Mucosa of descending colon (tissue), 3 donors: ENCODE data around the gene DOCK4. TPM values are rescaled to one million over a fixed set of nuclear protein-coding genes. Genes with fewer than 3 reads are reported as not detected.

Source experiments
- ATAC-seq: fragments of 200-7000 bp; cut with Tn5 transposase; one replicate; pipeline ENCODE4 v1.9.1; 2020; ENCODE audit warnings: mild to moderate bottlenecking, moderate library complexity
- DNase-seq, 3 donors: peaks; one replicate each; pipeline ENCODE4 v3.0.0-alpha.2; 2020
- H3K36me3 ChIP-seq: fragments of 200-600 bp; one replicate; pipeline ENCODE4 v1.8.0; 2021; ENCODE audit warnings: low read depth, mild to moderate bottlenecking
- H3K4me1 ChIP-seq: fragments of 200-600 bp; one replicate; pipeline ENCODE4 v1.8.0; 2021; ENCODE audit warnings: low read depth, mild to moderate bottlenecking
- H3K4me3 ChIP-seq: fragments of 200-600 bp; one replicate; pipeline ENCODE4 v1.8.0; 2021; ENCODE audit warnings: mild to moderate bottlenecking
- H3K9me3 ChIP-seq: fragments of 200-600 bp; one replicate; pipeline ENCODE4 v1.8.0; 2021; ENCODE audit warnings: mild to moderate bottlenecking
- CTCF ChIP-seq: fragments of 200-600 bp; IDR thresholded peaks from one replicate; pipeline ENCODE4 v1.8.0; 2022; ENCODE audit warnings: antibody characterized with exemption, mild to moderate bottlenecking
- intact Hi-C, 2 donors: fragments of 100-400 bp; cut with DNase I in 1 of 2; cut with micrococcal nuclease in 1 of 2; formaldehyde crosslinking; loops; one replicate each; pipeline versions ENCODE4 v1.11.0 to v1.11.1; 2022; cut with DNase I, micrococcal nuclease
- total RNA-seq, 3 donors: library from RNA; stranded (reverse); fragmentation: NEBNext Ultra II Directional in 2 of 3; extraction: Animal tissue kit (Norgen Biotek cat#: 25700) in 2 of 3; gene quantifications; one replicate each; pipeline versions ENCODE4 v1.2.1 to v1.2.4, GENCODE V29; 2021 to 2023
- donor health status: DM: no; HTN: no; CAD: no; lungs with moderate emphysema.
- donor health status: DM: no; HTN: no; CAD: no.
- donor health status: DM: no; HTN: yes; CAD: no.

The DOCK4 gene
- total RNA-seq, 3 donors from 2014 or later: 9.2 to 18.4 (median 12.7) TPM

DNA sequence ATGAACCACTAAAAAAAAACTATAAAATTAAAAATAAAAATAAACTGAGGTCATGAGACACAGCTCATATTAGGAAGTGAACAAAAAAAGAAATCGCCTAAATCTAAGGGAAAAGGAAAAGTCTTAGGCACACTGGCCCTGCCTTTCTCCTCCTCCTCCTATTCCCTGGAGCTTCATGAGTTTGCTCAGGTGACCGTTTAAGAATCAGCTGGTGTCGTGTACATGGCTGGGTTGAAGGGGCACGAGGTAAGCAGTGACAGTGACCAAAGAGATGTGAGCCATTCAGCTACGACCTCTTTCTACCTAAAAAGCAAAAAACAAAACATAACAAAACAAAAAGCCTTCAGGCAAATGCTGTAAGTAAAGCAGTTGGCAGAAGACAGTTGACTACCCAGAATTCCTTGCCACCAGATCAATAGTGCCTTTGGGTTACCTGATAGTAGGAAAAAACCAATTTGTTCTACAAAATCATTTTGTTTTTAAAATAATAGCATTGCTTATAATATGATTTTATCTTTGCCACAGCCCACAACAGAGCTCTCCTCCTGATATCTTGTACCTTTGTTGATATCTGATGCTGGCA is 135.4 kb downstream of the DOCK4 start:
- Histone ChIP-seq H3K9me3 (no peaks in the 10 kb centered on the region), H3K4me1 (no peaks in the 10 kb centered on the region), H3K4me3 (no peak overlapping the region), H3K36me3 (no peaks in the 10 kb centered on the region)
- intact Hi-C loops: no loop called here
- DNase-seq: no peak
- no peak for ATAC-seq
- TF ChIP-seq CTCF: no peak

DNA sequence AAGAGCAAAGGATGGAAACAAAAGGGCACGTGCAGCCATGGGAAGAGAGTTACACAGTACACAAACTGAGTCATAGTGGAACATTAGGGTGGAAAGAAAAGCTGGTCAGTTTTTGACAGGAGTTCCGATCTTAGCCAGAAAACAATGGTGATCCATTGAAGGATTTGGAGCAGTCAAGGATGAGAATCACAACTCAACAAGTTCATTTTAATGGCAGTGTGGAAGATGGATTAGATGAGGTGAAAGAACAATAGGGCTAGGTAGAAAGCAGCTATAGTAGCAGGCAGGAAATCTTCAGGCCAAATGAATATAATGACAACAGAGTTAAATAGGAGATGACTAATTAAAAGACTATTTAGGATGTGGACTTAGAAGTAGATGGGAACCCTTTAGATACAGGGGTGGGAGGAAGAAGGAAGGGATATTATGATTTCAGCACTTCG is 136.3 kb downstream of the DOCK4 start:
- Histone ChIP-seq H3K4me3 (no peak overlapping the region), H3K9me3 (no peaks in the 10 kb centered on the region), H3K4me1 (no peaks in the 10 kb centered on the region), H3K36me3 (no peaks in the 10 kb centered on the region)
- TF ChIP-seq CTCF: no peak
- no peak for ATAC-seq
- DNase-seq: no peak
- intact Hi-C loops: no loop called here

DNA sequence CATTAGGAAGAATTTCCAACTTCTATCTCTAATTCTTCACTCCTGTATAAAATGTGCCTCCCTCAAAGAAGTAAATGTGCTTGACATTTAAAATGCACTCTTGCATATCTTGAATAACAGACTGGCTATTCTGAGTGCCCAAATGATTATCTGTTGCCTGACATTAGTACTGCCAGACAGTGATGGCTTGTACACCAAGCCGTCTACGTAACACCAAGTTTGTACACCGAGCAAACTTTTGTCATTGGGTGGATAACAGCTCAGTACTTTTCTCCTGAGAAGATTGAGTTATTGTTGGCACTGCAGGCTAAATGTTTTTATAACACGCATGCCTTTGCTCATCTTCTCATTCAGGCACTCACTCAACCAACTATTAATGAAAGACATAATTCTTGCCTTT is 137.2 kb downstream of the DOCK4 start:
- no peak for DNase-seq
- TF ChIP-seq CTCF: no peak
- Histone ChIP-seq H3K4me3 (no peak overlapping the region), H3K9me3 (no peaks in the 10 kb centered on the region), H3K36me3 (no peaks in the 10 kb centered on the region), H3K4me1 (no peaks in the 10 kb centered on the region)
- ATAC-seq: no peak
- intact Hi-C loops: no loop called here

DNA sequence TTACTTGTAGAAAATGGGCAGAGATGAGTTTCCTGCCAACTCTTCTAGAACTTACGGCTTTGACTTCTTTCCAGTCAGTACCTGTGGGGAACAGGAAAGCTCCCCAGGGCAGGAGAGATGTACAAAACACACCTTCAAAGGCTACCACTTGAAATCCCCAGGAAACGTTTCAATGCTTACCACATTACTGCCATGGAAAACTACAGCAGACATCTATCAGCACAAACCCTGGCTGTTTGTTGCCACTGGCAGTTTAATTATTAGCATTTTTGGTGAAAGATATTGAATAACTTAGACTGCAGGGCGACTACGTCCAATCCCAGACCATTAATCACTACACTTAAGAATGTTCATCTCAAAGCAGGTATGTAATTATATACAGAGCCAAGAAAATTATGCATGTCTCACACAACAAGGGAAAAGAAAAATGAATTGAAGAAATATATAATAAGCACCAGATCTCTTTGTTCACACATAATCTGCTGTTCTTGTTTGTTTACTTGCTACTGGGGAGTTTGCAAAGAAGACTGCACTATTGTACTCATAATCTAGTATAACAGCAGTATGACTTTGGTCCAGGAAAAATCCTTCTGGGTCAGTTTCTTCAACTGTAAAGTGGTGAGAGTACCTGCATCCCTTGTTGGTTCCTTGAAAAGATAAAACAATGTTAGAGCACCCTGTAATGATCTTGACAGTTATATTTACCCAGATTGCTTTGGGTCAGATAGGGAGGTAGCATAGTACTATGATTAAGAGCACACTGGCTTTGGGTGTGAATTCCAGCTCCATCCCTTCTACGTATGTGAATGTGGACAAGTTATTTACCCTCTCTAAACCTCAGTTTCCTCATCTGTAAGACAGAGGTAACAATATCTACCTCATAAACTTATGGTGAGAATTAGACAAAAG is 138.3 kb downstream of the DOCK4 start:
- no peak for DNase-seq
- Histone ChIP-seq H3K4me3 (no peak overlapping the region), H3K36me3 (no peaks in the 10 kb centered on the region), H3K9me3 (no peaks in the 10 kb centered on the region), H3K4me1 (no peaks in the 10 kb centered on the region)
- intact Hi-C loops: no loop called here
- TF ChIP-seq CTCF: no peak
- no peak for ATAC-seq

DNA sequence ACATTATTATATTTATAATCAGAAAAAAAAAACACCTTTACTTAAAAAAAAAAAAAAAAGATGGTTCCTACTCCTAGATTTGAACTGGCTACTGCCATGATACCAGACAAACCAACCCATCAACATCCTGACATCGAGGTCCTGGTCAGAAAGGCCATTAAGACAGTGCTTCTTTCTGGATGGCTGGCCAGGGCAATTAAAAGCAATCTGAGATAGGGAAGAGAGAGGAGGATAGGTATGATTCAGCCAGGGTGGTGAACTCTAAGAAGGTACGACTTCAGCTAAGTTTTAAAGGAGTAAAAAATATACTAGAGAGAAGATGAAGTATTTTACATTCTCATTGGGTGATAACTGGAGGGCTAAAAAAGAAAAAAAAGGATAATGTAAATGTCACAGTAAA is 139.0 kb downstream of the DOCK4 start:
- DNase-seq: no peak
- Histone ChIP-seq H3K36me3 (no peaks in the 10 kb centered on the region), H3K4me3 (no peak overlapping the region), H3K4me1 (no peaks in the 10 kb centered on the region), H3K9me3 (no peaks in the 10 kb centered on the region)
- no peak for TF ChIP-seq CTCF
- intact Hi-C loops: no loop called here
- no peak for ATAC-seq
